HG02938 (cell line): Measurements from ENCODE around the gene BCAR3.

Experiments used
- ATAC-seq: cut with Tn5 transposase; IDR thresholded peaks from one replicate; pipeline ENCODE4 v1.9.1; 2021; ENCODE audit warnings: mild to moderate bottlenecking, moderate library complexity; ENCODE audit not compliant: unreplicated experiment

Gene BCAR3

DNA sequence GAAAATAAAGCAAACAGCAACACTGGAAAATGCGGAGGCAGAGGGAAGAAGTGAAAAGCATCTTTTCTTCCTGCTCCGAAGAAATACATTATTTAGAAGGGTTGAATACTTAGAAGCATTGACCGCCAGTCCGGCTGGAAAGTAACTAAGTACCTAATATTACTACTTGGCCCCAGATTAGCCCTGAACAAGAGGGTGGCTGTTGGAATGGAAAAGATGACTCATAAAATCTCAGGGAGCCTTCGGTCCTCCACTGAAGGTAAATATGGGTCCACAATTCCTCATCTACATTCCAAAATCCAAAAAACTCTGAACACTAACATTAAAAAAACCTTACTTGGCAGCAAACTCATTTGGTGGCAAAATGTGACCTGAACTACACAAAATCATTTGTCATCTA is 40.1 kb downstream of the BCAR3 start:
- no peak for ATAC-seq

GRCh38 chr1:93640656-93641440 is 40.8 kb downstream of the BCAR3 start:
- no peak for ATAC-seq

GRCh38 chr1:93638981-93639380 is 42.7 kb downstream of the BCAR3 start:
- no peak for ATAC-seq

- ATAC-seq, result no peak
Measured at GRCh38 chr1:93638307-93638847, 43.3 kb downstream of the BCAR3 start.

DNA sequence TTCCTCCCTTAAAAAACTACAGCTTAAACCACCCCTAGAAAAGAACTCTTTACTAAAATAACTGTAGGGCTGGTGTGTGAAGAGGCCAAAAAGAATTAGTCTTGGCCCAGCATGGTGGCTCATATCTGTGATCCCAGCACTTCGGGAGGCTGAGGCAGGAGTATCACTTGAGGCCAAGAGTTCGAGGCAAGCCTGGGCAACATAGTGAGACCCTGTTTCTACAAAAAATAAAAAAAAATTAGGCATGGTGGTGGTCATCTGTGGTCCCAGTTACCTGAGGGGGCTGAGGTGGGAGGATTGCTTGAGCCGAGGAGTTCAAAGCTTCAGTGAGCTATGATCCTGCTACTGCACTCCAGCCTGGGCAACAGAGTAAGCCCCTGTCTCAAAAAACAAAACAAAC is 44.9 kb downstream of the BCAR3 start:
- ATAC-seq, result no peak

DNA sequence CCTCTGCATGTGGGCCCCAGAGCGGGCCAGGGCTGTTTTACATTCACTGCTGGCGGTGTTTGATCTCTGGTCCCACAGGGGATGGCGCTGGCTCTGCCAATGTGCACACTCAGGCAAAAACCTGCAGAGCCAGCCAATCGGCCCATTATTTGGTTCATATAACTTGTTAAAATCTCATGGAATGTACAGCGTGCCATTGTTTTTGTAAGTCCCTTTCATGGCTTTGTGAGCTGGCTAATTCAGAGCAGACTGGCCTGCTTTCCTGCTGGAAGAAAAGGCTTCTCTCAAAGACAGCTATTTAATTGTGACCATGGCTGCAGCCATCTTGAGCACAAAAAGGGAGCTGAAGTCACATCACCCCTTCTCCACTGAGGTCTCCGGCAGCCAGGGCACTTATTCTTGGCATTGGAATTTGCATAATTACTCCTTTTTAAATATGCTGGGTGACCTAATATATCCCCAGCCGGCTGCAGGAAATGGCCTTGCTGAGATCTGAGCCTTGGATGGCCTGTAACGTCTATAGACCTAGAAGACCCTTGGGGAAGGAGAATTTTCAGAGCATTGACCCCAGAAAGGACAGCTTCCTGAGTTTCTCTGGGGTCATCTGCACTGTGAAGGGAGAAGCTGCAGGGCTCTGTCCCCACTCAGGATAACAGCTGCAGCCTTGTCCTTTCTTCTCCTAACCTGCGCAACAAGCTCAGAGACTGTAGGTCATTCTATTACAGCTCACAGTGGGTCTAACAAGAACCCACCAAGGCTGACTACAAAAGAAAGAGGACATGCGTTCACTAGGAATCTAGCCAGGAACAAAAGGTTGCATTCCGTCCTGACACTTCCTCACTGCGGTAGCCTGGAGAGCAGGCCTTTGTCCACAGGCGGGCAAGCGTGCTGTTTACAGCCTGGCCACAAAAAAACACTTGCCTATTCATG is 45.8 kb downstream of the BCAR3 start:
- no peak for ATAC-seq

- ATAC-seq, result no peak
Measured at GRCh38 chr1:93633313-93633712, 48.3 kb downstream of the BCAR3 start.

DNA sequence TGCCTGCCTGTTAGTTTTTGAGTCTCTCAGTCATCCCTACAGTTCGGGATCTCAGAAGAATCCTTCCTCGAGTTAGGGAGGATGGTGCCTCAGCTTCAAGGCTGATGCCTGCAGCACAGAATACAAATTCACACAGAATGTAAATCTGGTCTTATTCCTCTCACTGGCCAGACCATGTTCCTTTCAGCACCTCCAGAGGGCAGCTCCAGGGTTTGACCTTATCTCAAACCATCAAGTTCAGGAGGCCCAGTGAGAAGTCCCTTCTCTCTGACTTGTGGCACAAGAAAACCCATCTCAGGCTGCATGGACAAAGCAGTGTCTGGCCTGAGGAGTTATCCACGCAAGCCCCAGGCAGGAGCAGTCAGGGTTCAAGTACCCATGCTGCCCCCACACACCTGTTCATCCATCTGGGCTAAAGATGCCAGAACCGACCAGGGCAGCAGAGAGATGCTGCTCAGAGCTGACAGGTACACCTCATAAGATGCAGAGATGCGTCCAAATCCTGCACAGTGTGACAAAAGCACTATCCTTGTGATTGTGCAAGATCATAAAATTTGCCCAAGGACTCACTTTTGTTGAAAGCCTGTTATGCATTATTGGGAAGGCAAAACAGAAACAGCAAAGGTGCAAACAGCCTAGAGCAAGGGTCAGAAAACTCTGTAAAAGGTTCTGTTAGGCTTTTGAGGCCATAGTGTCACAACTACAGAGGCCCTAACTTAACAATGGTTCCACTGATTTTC is 49.8 kb downstream of the BCAR3 start:
- no peak for ATAC-seq

- no peak for ATAC-seq
Measured at GRCh38 chr1:93630168-93630567, 51.5 kb downstream of the BCAR3 start.

DNA sequence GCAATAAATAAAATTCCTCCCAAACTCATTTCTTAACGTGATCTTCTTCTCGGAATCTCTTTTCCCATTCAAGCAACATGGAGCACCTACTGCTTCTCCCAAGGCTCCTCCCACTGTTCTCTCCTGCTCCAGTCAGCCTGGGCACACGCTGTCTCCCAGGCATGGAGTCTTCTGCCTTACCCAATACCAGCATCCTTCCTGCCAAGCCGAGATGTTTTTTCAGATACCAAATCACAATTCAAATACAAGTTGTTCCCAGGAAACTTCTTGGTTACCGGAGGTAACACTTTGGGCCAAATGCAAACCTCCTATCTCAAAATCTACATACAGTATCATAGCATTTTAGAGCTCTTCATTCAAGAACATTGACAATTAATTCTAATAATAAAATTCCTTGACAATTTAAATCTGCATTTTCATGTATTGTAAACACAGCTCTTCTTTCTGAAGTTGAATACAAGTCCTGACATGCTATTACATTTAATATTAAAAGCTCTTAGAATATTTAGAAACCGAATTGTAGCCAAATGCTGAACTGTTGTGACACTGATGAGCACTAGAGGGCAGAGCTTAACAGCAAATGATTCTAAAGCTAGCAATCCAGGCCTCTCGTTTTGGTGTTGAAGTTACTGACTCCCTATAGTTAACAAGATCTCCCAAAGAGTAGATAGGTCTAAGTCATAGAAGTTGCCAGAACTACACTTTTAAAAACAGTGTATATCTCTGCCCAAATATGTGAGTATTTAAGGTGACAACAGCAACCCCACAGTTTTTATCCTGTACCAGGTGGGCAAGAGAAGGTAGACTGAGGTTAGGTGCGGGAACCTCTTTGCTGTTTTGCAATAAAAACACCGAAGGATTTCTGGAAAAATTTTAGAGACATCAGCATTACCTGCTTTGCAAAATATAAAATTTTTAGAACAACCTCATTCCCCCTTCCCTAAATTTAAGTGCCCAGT is 52.3 kb downstream of the BCAR3 start:
- no peak for ATAC-seq

- no peak for ATAC-seq
Measured at GRCh38 chr1:93628681-93629080, 53.0 kb downstream of the BCAR3 start.

GRCh38 chr1:93625582-93626327 is 55.9 kb downstream of the BCAR3 start:
- ATAC-seq, result no peak

DNA sequence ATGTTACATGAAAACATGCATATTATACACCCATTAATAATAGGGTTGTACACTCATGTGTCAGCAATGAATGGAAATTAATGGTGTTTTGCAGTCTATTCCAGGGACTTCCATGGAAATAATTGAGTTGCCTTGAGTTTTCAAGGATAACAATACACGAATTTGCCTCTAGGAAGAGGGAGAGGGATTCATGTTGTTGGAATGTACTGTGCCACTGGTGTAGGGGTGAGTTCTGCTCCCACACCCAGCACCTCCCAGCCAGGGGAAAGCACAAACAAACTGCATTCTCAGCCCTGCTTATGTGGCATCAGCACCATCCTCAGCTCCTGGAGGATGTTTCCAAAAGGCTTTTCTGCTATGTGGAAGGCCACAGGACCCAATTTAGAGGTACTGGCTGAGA is 57.8 kb downstream of the BCAR3 start:
- no peak for ATAC-seq

GRCh38 chr1:93623436-93623835 is 58.2 kb downstream of the BCAR3 start:
- ATAC-seq, result no peak

DNA sequence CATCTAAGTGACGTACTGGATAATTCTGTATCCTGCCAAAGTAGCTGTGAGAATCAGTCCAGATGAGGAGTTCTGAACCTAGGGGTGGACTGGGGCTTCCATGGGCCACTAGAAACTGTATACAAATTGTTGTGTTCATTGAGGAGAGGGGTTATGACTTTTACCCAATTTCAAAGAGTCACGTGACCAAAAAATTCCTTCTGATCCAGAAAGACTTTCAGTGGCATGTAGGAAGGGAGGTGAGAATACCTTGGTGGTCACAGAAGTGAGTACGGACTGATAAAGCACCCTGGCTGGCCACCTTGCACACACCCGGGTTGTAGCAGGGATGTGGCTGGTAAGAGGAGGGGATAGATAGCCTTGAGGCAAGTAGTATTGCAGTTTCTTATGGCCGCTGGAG is 60.4 kb downstream of the BCAR3 start:
- ATAC-seq, result no peak

- no peak for ATAC-seq
Measured at GRCh38 chr1:93620841-93621210, 60.8 kb downstream of the BCAR3 start.

DNA sequence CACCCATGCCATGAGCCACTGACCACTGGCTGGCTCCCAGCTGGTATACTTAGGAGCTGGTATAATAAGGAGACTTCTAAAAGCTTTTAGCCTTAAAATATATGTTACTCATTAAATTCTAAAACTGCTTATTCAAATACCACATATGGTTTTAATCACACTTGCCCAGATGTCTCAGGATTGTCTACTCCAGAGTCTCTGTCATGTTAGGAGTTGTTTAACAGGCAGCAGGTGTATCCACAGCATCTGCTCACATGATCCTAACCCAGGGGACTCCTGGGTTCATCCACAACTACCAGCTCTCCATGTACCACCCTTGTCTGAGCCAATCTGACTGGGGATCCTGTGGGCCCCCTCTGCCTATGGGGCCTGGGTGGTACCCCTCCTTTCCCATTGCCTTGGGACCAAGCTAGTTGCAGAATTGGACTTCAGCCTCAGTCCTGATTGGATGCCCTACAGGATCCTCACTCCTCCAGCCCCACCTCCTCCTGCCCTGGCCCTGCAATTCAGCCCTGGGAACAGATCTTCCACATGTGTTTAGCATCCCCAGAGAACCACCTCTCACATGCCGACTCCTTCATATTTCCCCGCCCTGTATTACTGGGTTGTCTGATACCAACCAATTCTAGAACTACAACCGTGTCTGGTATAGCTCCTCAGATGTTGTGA is 61.3 kb downstream of the BCAR3 start:
- no peak for ATAC-seq

GRCh38 chr1:93619507-93620171 is 62.0 kb downstream of the BCAR3 start:
- ATAC-seq, result no peak
